Spleen (tissue), 11 donors: ENCODE measurements around the gene KCNAB2. TPM values are rescaled to one million over a fixed set of nuclear protein-coding genes. Genes with fewer than 3 reads are reported as not detected.

Experiments used
- DNase-seq: peaks from one replicate; pipeline ENCODE4 v3.0.0-alpha.2; 2020
- H3K27ac ChIP-seq, 8 donors: fragments of 200-600 bp; sonication (generic) in 7 of 8; 1 replicate in 4 of 8; 2 replicates in 4 of 8; pipeline versions ENCODE4 v1.5.0 to v1.8.0; 2016 to 2021; ENCODE audit warnings: inconsistent platforms in 4 of 8, mild to moderate bottlenecking in 4 of 8, moderate library complexity in 1 of 8
- H3K27me3 ChIP-seq, 7 donors: fragments of 200-600 bp; sonication (generic) in 6 of 7; replicated peaks in 1 of 7; 1 replicate in 4 of 7; 2 replicates in 3 of 7; pipeline versions ENCODE4 v1.5.0 to v1.8.0; 2016 to 2021; ENCODE audit warnings: inconsistent platforms in 3 of 7, mild to moderate bottlenecking in 1 of 7
- H3K36me3 ChIP-seq, 6 donors: fragments of 200-600 bp; sonication (generic) in 5 of 6; 1 replicate in 4 of 6; 2 replicates in 2 of 6; pipeline versions ENCODE4 v1.5.0 to v1.8.0; 2016 to 2021; ENCODE audit warnings: inconsistent platforms in 2 of 6
- H3K4me1 ChIP-seq, 6 donors: fragments of 200-600 bp; sonication (generic) in 5 of 6; 1 replicate in 3 of 6; 2 replicates in 3 of 6; pipeline versions ENCODE4 v1.5.0 to v1.8.0; 2016 to 2021; ENCODE audit warnings: inconsistent platforms in 3 of 6
- H3K4me3 ChIP-seq, 8 donors: fragments of 200-600 bp; sonication (generic) in 7 of 8; 1 replicate in 4 of 8; 2 replicates in 4 of 8; pipeline versions ENCODE4 v1.5.0 to v1.8.0; 2016 to 2021; ENCODE audit warnings: inconsistent platforms in 4 of 8, mild to moderate bottlenecking in 4 of 8, moderate library complexity in 2 of 8
- H3K9me3 ChIP-seq, 8 donors: fragments of 200-600 bp; sonication (generic) in 7 of 8; 1 replicate in 4 of 8; 2 replicates in 4 of 8; pipeline versions ENCODE4 v1.5.0 to v1.8.0; 2016 to 2021; ENCODE audit warnings: inconsistent platforms in 4 of 8
- POLR2A ChIP-seq, 3 donors: fragments of 450-650 bp; IDR thresholded peaks; one replicate each; pipeline ENCODE4 v1.5.1; 2017; ENCODE audit warnings: antibody characterized with exemption in 3 of 3, mild to moderate bottlenecking in 1 of 3
- POLR2AphosphoS5 ChIP-seq, 3 donors: sonication (generic); formaldehyde crosslinking; IDR thresholded peaks; one replicate each; pipeline ENCODE4 v1.5.1; 2017; ENCODE audit warnings: antibody characterized with exemption in 3 of 3
- WGBS, 5 donors: extraction: QIAGEN DNeasy Blood & Tissue Kit in 3 of 5; methylation state at CpG; one replicate each; pipeline versions ENCODE4 v1.1.5 to v1.1.7; 2013 to 2018; 5-methylcytosine and 5-hydroxymethylcytosine counted together
- intact Hi-C: fragments of 100-400 bp; cut with DNase I; formaldehyde crosslinking; loops from one replicate; pipeline ENCODE4 v1.15.0; 2023; ENCODE audit warnings: low total_unique reads
- polyA plus RNA-seq, 3 donors: library from polyadenylated mRNA; stranded (reverse); fragments of 200-250 nt; gene quantifications; one replicate each; pipeline ENCODE4 v1.2.1, GENCODE V29; 2013
- total RNA-seq, 7 donors: library from RNA; depleted of rRNA in 3 of 7; stranded (reverse); fragments of >200 nt in 3 of 7; fragmentation: NEBNext Ultra II Directional in 4 of 7; extraction: Animal tissue kit (Norgen Biotek cat#: 25700) in 4 of 7; gene quantifications; one replicate each; pipeline versions ENCODE4 v1.1.0 to v1.2.1, GENCODE V29; 2016 to 2021
- TF ChIP-seq, protein P1 (sequence below), 11 experiments: fragments of 200-600 bp in 7 of 11; fragments of 450-650 bp in 4 of 11; sonication (generic) in 4 of 11; IDR thresholded peaks in 8 of 11; conservative IDR thresholded peaks in 3 of 11; 1 replicate in 7 of 11; 2 replicates in 4 of 11; pipeline versions ENCODE4 v1.4.0 to v1.8.0; 2016 to 2021; ENCODE audit warnings: antibody characterized with exemption in 11 of 11, inconsistent platforms in 4 of 11, mild to moderate bottlenecking in 1 of 11
- donor health status: healthy with polysubstance abuse.
- donor health status: DM: no; HTN: no; CAD: no; lungs with moderate emphysema.
- donor health status: DM: no; HTN: no; CAD: no.
- donor health status: Bipolar disorder and iron deficiency.
- donor health status: healthy.
- donor health status: DM: no; HTN: no; CAD: no.
- donor health status: DM: yes; HTN: yes; CAD: no.

The KCNAB2 gene
- total and polyA plus RNA-seq, 10 donors: 23.2 to 135 (median 94.0) TPM

DNA sequence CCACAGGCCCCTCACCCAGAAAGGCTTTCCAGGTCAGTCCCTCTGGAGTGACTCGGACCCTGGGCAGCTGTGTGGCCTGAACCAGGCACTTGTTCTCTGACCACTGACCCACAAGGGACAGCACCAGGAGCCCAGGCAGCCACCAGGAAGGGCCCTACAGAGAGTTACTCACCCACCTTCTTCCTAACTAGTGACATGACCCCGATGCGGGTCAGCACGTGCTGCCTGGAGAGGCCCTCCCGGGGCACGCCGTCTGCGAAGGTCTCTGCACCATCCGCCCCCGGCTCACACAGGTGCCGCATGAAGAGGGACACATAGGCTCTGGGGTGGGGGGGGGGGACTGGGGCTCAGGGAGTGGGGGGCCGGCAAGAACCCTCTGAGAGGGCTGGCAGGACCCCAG lies 78.7 kb downstream of the KCNAB2 start:
- H3K4me3 ChIP-seq: no peak overlapping the region
- peaks cover 0 to 59% (median 6%) of the 10 kb centered on the region in 7 donors for H3K27me3 ChIP-seq
- H3K27ac ChIP-seq: no peak overlapping the region
- peak; percentile 69 for DNase-seq
- H3K36me3 ChIP-seq: no peaks in the 10 kb centered on the region
- H3K9me3 ChIP-seq: no peaks in the 10 kb centered on the region
- TF ChIP-seq POLR2AphosphoS5 (IDR thresholded peaks at IDR 0.05) (no peak), POLR2A (IDR thresholded peaks at IDR 0.05) (no peak)
- TF ChIP-seq, protein P1, sequence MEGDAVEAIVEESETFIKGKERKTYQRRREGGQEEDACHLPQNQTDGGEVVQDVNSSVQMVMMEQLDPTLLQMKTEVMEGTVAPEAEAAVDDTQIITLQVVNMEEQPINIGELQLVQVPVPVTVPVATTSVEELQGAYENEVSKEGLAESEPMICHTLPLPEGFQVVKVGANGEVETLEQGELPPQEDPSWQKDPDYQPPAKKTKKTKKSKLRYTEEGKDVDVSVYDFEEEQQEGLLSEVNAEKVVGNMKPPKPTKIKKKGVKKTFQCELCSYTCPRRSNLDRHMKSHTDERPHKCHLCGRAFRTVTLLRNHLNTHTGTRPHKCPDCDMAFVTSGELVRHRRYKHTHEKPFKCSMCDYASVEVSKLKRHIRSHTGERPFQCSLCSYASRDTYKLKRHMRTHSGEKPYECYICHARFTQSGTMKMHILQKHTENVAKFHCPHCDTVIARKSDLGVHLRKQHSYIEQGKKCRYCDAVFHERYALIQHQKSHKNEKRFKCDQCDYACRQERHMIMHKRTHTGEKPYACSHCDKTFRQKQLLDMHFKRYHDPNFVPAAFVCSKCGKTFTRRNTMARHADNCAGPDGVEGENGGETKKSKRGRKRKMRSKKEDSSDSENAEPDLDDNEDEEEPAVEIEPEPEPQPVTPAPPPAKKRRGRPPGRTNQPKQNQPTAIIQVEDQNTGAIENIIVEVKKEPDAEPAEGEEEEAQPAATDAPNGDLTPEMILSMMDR (IDR thresholded peaks at IDR 0.05 in 8 of 11, conservative IDR thresholded peaks at IDR 0.05 in 3 of 11): no peak
- WGBS, 5 donors: 57 to 93% (median 87%) methylated on average over 1 to 12 of the region's 12 CpGs
- peaks cover 0 to 11% (median 6%) of the 10 kb centered on the region in 6 donors for H3K4me1 ChIP-seq
- intact Hi-C loops: no loop called here

DNA sequence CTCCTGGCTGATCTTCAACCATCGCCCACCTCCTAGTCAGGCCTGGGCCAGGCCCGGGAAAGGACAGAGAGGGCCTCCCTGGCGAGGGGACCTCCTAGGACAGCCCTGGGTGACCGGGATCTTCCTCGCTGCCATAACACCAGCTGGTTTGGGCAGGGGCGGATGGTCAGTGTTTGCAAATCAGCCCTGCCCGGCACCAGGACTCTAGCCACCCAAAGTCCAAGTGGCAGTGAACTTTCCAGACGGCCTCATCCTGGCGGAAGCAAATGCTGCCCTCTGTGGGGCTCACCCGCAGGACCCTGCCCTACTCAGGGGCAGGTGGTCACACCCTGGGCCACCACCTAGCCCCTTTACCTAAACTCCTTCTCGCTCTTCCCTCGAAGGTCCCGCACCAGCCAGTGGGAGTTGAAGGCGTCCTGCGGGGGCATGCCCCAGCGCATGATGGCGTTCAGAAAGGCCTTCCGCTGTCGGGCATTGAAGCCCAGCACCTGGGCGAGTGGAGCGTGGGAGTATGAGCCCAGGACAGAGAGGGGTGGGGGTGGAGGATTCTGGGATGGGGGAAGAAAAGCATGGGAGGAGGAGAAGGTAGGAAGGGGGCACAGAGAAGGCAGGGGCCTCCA lies 79.2 kb downstream of the KCNAB2 start:
- no peaks in the 10 kb centered on the region for H3K9me3 ChIP-seq
- TF ChIP-seq POLR2AphosphoS5 (IDR thresholded peaks at IDR 0.05): no peak
- TF ChIP-seq, protein P1 (IDR thresholded peaks at IDR 0.05 in 8 of 11, conservative IDR thresholded peaks at IDR 0.05 in 3 of 11): no peak
- no peak for TF ChIP-seq POLR2A (IDR thresholded peaks at IDR 0.05)
- intact Hi-C loops: no loop called here
- H3K27ac ChIP-seq: no peak overlapping the region
- DNase-seq: peak; percentile 62
- 85 to 93% (median 89%) methylated on average over 14 to 21 of the region's 21 CpGs for WGBS, 5 donors
- no peak overlapping the region for H3K4me3 ChIP-seq
- H3K36me3 ChIP-seq: no peaks in the 10 kb centered on the region
- H3K4me1 ChIP-seq: peaks cover 0 to 11% (median 6%) of the 10 kb centered on the region in 6 donors
- peaks cover 0 to 59% (median 6%) of the 10 kb centered on the region in 7 donors for H3K27me3 ChIP-seq

DNA sequence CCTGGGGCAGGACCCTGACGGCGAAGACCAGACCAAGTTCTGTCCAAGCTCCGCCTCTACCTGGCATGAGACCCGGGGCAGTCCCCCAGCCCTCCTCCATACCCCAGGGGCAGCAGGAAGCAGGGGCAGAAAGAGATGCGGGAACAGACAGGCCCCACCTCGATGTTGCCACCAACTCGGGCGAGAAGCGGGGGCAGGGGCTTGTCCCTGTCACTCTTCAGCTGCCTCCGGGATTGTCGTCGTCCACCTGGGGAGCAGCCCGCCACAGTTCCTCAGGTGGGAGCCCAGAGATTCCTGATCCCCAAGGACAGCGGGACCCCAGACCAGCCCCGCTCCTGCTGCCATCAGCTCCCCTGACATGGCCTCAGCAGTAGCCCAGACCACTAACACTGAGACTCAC lies 79.7 kb downstream of the KCNAB2 start:
- Histone ChIP-seq H3K27me3 (peaks cover 0 to 59% (median 6%) of the 10 kb centered on the region in 7 donors), H3K36me3 (no peaks in the 10 kb centered on the region), H3K4me1 (peaks cover 0 to 11% (median 6%) of the 10 kb centered on the region in 6 donors), H3K4me3 (no peak overlapping the region), H3K9me3 (no peaks in the 10 kb centered on the region), H3K27ac (no peak overlapping the region)
- intact Hi-C loops: no loop called here
- TF ChIP-seq POLR2A (IDR thresholded peaks at IDR 0.05): no peak
- TF ChIP-seq, protein P1 (IDR thresholded peaks at IDR 0.05 in 8 of 11, conservative IDR thresholded peaks at IDR 0.05 in 3 of 11): no peak
- TF ChIP-seq POLR2AphosphoS5 (IDR thresholded peaks at IDR 0.05): no peak
- WGBS, 5 donors: 72 to 92% (median 82%) methylated on average over 11 to 15 of the region's 15 CpGs
- peak; percentile 63 for DNase-seq

DNA sequence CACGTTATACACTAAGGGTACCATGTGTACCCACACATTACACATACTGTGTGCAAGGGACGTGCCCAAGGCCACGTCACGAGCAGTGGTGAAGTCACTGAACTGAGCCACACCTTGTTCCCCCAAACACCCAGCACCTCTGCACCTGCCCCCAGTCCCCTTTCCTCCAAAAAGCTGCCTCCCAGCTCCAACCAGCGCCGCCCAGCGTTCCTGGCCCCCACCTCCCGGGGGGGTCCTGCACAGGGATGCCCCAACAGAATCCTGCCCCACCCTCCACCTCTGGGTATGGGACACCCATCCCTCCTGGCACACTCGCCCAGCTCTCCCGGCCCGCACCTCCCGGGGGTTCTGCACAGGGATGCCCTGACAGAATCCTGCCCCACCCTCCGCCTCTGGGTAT lies 80.3 kb downstream of the KCNAB2 start:
- Histone ChIP-seq H3K9me3 (no peaks in the 10 kb centered on the region), H3K36me3 (no peaks in the 10 kb centered on the region), H3K27ac (no peak overlapping the region), H3K27me3 (peaks cover 0 to 54% (median 6%) of the 10 kb centered on the region in 7 donors), H3K4me1 (peaks cover 0 to 11% (median 6%) of the 10 kb centered on the region in 6 donors), H3K4me3 (no peak overlapping the region)
- DNase-seq: peak; percentile 37
- 76 to 90% (median 77%) methylated on average over 11 to 13 of the region's 13 CpGs for WGBS, 5 donors
- intact Hi-C loops: no loop called here
- TF ChIP-seq POLR2AphosphoS5 (IDR thresholded peaks at IDR 0.05) (no peak), POLR2A (IDR thresholded peaks at IDR 0.05) (no peak)
- TF ChIP-seq, protein P1 (IDR thresholded peaks at IDR 0.05 in 8 of 11, conservative IDR thresholded peaks at IDR 0.05 in 3 of 11): no peak
